SU-DHL-6 (cell line): ENCODE measurements around the gene SDCBP2.

Experiments used
- CTCF ChIP-seq: fragments of 200-600 bp; sonication (generic); IDR thresholded peaks from one replicate; pipeline ENCODE4 v1.5.1; 2017; ENCODE audit warnings: antibody characterized with exemption, mild to moderate bottlenecking, low read length, moderate library complexity; ENCODE audit not compliant: insufficient read depth, poor library complexity, severe bottlenecking
- EZH2phosphoT487 ChIP-seq: fragments of 200-600 bp; sonication (generic), shearing (Covaris generic); conservative IDR thresholded peaks from 2 replicates; pipeline ENCODE4 v1.6.1; 2018; ENCODE audit warnings: mild to moderate bottlenecking, antibody characterized with exemption, low read length, moderate library complexity, mixed read lengths

- TF ChIP-seq CTCF (no peak), EZH2phosphoT487 (no peak)
Observed at GRCh38 chr20:1345756-1346093, 16.8 kb upstream of the SDCBP2 start.
